Erythroblast (primary cell): ENCODE data around the gene RAD51B.
A peak's percentile ranks its signal among the peaks of the same experiment; 100 is the strongest.

Experiments used
- DNase-seq, 2 experiments: peaks; one replicate each; lab custom pipeline; 2025; lab: John Stamatoyannopoulos, UW
- GATA1 ChIP-seq: IDR thresholded peaks from 2 replicates; pipeline ENCODE4 v1.6.1; 2011; ENCODE audit warnings: low read depth, mild to moderate bottlenecking, control low read depth, low read length, moderate library complexity
- POLR2A ChIP-seq: IDR thresholded peaks from 2 replicates; pipeline ENCODE4 v1.6.1; 2011; ENCODE audit warnings: mild to moderate bottlenecking, low read length

The RAD51B gene

GRCh38 chr14:68358500-68358899 lies 538.9 kb downstream of the RAD51B start:
- DNase-seq: no peak
- TF ChIP-seq GATA1: no peak
- no peak for TF ChIP-seq POLR2A

- DNase-seq: no peak
- TF ChIP-seq GATA1: no peak
- TF ChIP-seq POLR2A: no peak
Observed at GRCh38 chr14:68359022-68359836, 539.6 kb downstream of the RAD51B start.

- peak; percentile 14 to 27 for DNase-seq
- TF ChIP-seq POLR2A (no peak), GATA1 (no peak)
Observed at GRCh38 chr14:68359837-68360552, 540.4 kb downstream of the RAD51B start.

- no peak for DNase-seq
- TF ChIP-seq GATA1: no peak
- TF ChIP-seq POLR2A: no peak
Observed at GRCh38 chr14:68361231-68361630, 541.7 kb downstream of the RAD51B start.

- no peak for DNase-seq
- TF ChIP-seq POLR2A (no peak), GATA1 (no peak)
Observed at GRCh38 chr14:68362846-68363245, 543.3 kb downstream of the RAD51B start.

- no peak for TF ChIP-seq GATA1
- no peak for TF ChIP-seq POLR2A
- peak; percentile 30 to 32 for DNase-seq
Observed at GRCh38 chr14:68363466-68363842, 543.9 kb downstream of the RAD51B start.

DNA sequence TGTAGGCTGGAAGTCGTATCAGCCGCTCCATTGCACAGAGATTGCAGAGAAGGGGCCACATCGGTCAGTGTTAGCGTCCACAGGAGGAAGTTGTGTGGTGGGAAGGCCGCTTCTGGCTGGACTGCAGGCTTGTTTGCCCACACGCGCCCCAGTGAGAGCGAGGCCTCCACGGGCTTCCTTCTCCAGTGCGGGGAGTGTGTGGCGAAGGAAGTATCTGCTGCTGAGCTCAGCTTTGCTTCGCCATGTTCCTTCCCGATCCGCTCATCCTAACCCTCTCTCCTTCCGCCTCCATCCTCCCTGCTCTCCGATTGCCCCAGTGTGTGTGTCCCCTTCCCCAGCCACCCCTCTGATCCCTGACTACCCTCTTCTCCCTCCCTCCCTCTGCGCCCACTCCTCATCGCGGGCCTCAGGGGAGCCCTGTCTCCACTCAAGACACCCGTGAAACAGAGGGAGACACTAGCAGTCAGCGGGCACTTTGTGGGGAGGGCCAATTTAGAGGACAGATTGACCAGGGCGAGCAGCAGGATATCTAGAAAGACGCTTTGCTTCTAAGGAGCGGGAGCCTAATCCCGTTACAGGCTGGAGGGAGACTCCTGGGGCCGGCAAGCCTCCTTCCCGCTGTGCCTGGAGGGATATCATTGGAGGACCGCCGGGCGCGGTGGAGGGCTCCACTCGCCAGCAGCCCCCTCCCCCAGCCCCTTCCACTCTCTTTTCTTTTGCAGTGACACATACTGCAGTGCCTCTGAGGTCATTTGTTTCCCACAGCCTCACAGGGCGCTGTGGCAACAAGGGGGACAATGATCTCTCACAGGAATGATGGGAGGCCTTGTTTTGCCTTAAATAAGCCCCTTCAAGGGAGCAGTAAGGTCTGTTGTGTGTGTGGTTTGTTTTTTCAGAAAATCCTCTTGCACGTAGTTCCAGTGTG lies 544.5 kb downstream of the RAD51B start:
- TF ChIP-seq POLR2A (no peak), GATA1 (no peak)
- no peak for DNase-seq

DNA sequence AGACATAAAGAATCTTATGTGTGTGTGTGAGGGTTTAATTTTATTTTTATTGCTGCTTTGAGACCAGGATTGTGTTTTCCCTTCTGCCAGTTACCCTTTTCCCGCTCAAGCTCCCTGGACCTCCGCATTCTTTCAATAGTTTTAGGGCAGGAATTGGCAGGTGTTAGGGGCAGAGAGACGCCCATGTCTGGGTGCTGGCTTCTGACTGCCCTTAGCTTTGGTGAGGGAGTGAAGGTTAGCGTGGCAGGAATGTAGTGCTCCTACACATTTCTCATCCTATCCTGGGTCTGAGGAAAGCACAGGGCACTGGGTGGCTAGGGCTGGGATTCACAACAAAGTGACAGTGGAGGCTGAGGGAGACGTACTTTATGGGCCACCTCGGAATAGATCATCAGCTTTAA lies 545.2 kb downstream of the RAD51B start:
- no peak for DNase-seq
- no peak for TF ChIP-seq GATA1
- no peak for TF ChIP-seq POLR2A

DNA sequence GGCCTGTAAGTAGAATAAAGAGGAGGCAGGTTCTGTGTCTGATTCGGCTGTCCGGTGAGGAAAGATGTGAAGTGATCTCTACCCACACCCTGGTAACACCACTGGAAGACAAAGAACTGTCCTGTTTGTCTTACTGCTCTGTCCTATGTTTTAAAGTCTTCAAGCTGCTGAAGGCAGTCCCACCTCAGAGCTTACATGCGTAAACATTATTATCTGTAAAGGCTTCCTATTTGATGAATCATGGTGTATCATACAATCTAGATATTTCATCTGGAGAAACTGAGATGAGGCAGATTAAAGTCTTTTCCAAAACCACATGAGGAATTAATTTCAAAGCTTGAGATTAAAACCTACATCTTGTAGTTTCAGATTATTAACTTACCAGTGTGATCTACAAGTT lies 545.6 kb downstream of the RAD51B start:
- DNase-seq: no peak
- no peak for TF ChIP-seq GATA1

DNA sequence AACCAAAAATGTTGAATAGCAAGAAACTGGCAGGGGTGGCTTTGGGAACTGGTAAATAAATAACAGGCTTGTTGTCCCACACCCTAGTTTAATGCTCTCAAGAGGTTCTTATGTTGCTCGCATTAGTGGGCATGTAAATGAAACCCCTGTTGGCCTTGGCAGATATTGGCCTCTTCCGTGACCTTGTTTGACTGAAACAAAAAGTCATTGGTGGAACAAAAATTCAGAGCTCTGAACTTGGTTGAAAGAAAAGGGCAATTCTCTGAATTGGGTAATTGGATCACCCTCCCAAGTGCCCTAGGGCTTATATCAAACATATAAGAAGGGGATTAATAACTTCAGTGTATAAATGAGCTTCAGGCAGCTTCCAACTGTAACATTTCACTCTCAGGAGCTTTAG lies 547.1 kb downstream of the RAD51B start:
- DNase-seq: no peak
- TF ChIP-seq POLR2A (no peak), GATA1 (no peak)

DNA sequence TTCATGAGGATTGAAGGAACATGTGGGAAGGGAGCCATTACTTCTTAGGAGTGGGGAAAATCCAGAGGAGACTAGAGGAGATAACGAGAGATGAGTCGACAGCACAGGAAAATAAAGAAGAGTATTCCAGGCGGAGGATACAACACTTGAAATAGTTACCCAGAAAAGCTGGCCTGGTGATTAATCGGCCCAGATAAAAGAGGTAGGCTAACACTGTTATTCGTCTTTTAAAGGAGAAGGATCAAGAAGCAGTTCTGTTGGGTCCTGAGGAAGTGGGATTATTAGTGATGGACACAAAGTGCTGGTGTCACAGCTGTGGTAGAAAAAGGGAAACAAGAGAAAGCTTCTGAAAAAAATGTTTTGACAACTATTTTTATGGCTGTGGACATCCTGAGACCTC lies 548.0 kb downstream of the RAD51B start:
- TF ChIP-seq POLR2A (no peak), GATA1 (no peak)
- DNase-seq: no peak

GRCh38 chr14:68368850-68369249 lies 549.3 kb downstream of the RAD51B start:
- TF ChIP-seq POLR2A (no peak), GATA1 (no peak)
- DNase-seq: no peak

GRCh38 chr14:68369281-68370056 lies 549.9 kb downstream of the RAD51B start:
- DNase-seq: no peak

More at GRCh38 chr14:68369281-68370056, 549.9 kb downstream of the RAD51B start:
- TF ChIP-seq POLR2A (no peak), GATA1 (no peak)
